ENCODE data around the gene NFIL3. TPM values are rescaled to one million over a fixed set of nuclear protein-coding genes. Genes with fewer than 3 reads are reported as not detected.
A peak's percentile ranks its signal among the peaks of the same experiment; 100 is the strongest.

NFIL3 gene
- total RNA-seq, 3 donors from 2014 or later: 47.8 to 64.3 (median 61.2) TPM

DNA sequence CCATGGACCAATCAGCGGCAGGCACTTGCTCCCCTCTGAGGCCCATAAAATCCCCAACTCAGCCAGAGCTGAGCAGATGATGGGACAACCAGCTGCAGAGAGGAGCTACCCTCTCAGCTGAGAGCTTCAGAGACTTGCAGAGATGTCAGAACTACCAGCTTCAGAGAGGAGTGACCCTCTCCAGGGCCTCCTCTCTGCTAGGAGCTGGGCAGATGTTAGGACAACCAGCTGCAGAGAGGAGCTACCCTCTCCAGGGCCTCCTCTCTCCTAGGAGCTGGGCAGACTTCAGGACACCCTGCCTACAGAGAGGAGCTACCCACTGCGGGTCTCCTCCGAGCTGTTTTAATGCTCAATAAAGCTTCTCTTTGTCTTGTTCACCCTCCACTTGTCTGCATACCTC, 58.9 kb downstream of the NFIL3 start:
- no peaks in the 10 kb centered on the region for H3K36me3 Mint-ChIP-seq (ENCODE audit: insufficient read depth)
- no peak for ATAC-seq

DNA sequence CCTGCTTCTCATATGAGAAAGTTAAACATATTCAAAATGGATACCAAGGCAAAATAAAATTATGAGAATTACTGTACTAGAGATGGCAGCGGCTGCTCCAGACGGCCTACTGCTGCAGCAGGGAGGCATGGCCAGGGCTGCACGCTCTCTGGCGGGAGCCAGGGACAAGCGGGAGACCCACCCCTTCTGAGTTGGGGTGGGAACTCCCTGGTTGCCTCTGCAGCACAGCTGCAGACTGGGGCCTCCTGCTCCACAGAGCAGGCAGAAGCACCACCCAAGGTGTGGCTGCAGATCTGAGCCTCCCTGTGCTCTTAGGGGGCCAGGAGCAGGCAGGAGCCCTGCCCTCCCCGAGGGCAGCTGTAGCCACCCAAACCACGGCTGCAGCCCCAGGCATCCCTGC, 59.6 kb downstream of the NFIL3 start:
- H3K27me3 Mint-ChIP-seq (ENCODE audit: low read depth): peaks cover 4% of the 10 kb centered on the region
- peaks cover 6% of the 10 kb centered on the region for H3K36me3 Mint-ChIP-seq (ENCODE audit: insufficient read depth)
- no peak overlapping the region for H3K4me3 Mint-ChIP-seq
- peaks cover 27% of the 10 kb centered on the region for H3K4me1 Mint-ChIP-seq (ENCODE audit: low read depth)
- DNase-seq (no peak), ATAC-seq (no peak)
- H3K9me3 Mint-ChIP-seq: no peaks in the 10 kb centered on the region

More for the DNA sequence above, 58.9 kb downstream of the NFIL3 start:
- no peaks in the 10 kb centered on the region for H3K9me3 Mint-ChIP-seq
- no peak overlapping the region for H3K4me3 Mint-ChIP-seq
- DNase-seq: no peak
- peaks cover 20% of the 10 kb centered on the region for H3K4me1 Mint-ChIP-seq (ENCODE audit: low read depth)
- H3K27me3 Mint-ChIP-seq (ENCODE audit: low read depth): peaks cover 4% of the 10 kb centered on the region

DNA sequence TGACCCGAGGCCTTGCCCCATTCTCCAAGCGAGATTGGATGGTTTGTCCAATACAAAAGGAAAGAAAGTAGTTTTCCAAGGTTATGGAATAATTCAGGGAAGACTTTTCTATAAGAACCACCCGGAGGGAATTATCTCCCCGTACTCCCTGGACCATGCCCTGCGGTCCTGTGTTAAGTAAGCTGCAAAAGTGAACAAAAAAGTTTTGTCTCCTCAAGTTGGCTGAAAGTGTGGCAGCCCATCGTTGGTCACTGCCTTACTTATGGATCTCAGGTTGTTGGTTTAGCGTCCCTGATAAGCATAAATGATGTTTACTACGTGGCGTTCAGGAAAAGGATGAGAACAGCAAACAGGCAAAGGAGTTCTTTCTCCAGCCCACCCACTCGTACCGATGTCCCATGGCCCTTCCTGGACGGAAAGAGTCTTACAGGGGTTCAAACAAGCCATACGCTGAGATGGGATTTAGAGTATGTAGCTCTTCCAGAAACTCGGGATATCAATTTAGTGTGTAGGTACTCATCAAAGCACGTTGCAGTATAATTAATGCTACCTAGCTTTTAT, 61.5 kb downstream of the NFIL3 start:
- H3K4me3 Mint-ChIP-seq: peak overlapping the region; percentile 84
- peaks cover 13% of the 10 kb centered on the region for H3K36me3 Mint-ChIP-seq (ENCODE audit: insufficient read depth)
- peaks cover 43% of the 10 kb centered on the region for H3K4me1 Mint-ChIP-seq (ENCODE audit: low read depth)
- ATAC-seq: peak in 1 of 2 donors; percentile 2
- DNase-seq: no peak
- H3K9me3 Mint-ChIP-seq: no peaks in the 10 kb centered on the region
- no peaks in the 10 kb centered on the region for H3K27me3 Mint-ChIP-seq (ENCODE audit: low read depth)

DNA sequence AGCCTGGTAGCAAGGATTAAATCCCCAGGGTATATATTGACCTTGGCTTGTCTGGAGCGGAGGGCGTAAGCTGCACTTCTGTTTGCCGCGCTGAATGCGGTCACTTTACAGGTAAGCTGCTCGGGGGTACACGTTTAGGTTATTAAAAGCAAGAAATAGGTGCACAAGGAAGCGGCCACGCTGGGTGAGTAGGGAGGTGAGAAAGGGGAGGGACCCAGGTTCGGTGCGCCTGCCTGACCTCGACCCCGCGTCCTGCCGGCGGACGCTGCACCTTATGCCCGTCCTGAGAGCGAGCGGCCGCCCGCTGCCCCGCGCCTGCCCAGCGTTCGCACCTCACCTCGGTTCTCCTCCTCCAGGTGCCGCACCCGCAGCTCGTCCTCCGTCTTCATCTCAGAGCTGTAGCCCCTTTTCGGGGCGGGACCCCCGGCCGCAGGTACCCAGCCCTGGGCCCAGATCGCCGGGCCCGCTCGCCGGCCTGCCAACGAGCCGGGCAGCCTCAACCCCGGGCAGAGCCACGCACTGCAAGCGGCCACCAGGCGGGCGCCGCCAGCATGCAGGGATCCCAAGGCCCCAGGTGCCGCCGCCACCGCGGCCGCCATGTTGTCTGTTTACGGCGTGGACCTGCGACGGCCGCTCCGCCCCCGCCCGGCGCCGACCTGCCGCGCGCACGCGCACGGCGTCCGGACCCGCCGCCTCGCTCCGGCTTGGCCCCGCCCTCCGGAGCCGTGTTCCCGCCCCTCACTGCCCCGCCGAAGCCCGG, 62.2 kb downstream of the NFIL3 start, which contains the start of gene AUH:
Gene AUH (minus strand): TSS at position 628 of the 760 bp plus-strand sequence. CDS start 29 bp downstream, at position 599.
- Mint-ChIP-seq H3K4me1 (ENCODE audit: low read depth) (peaks cover 49% of the 10 kb centered on the region), H3K4me3 (peak within 1 kb of the TSS; percentile 96), H3K9me3 (no peaks in the 10 kb centered on the region), H3K36me3 (ENCODE audit: insufficient read depth) (peaks cover 15% of the 10 kb centered on the region), H3K27me3 (ENCODE audit: low read depth) (no peaks in the 10 kb centered on the region)
- DNase-seq (peak; percentile 79), ATAC-seq (peak; percentile 84 to 85)

DNA sequence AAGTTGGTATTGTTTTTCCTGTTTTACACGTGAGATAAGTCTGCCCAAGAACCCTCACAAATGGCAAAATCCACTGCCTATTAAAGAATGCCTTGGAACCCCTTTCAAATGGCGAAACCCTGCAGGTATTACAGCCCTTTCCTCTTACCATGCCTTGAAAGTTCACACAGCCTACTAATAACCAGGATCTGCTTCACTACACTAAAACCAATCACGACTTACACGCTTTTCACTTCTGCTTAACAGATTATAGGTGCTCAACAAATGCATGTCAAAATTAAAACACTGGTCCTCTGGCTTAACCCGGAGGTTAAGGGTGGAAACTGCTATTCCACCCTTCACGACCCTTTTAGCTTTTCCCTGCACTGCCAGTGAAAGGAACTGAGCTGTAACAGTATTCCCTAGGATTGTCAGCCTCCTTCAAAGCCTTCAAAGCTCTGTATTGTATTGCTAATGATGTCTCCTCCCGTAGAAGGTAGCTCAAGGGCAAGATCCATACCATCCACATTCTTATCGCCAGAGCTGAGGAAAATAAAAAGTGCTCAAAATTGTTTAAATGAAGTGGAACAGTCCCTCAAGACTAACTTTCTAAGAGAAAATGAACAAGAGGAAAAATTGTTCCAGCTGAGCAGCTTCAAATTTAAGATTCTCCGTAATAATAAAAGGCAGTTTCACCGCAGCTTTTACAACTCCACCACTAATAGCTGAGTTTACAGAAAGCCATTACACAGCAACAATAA, 62.9 kb downstream of the NFIL3 start:
- H3K4me1 Mint-ChIP-seq (ENCODE audit: low read depth): peaks cover 51% of the 10 kb centered on the region
- DNase-seq (no peak), ATAC-seq (no peak)
- no peaks in the 10 kb centered on the region for H3K9me3 Mint-ChIP-seq
- peaks cover 22% of the 10 kb centered on the region for H3K36me3 Mint-ChIP-seq (ENCODE audit: insufficient read depth)
- H3K4me3 Mint-ChIP-seq: peak overlapping the region; percentile 96
- H3K27me3 Mint-ChIP-seq (ENCODE audit: low read depth): no peaks in the 10 kb centered on the region

DNA sequence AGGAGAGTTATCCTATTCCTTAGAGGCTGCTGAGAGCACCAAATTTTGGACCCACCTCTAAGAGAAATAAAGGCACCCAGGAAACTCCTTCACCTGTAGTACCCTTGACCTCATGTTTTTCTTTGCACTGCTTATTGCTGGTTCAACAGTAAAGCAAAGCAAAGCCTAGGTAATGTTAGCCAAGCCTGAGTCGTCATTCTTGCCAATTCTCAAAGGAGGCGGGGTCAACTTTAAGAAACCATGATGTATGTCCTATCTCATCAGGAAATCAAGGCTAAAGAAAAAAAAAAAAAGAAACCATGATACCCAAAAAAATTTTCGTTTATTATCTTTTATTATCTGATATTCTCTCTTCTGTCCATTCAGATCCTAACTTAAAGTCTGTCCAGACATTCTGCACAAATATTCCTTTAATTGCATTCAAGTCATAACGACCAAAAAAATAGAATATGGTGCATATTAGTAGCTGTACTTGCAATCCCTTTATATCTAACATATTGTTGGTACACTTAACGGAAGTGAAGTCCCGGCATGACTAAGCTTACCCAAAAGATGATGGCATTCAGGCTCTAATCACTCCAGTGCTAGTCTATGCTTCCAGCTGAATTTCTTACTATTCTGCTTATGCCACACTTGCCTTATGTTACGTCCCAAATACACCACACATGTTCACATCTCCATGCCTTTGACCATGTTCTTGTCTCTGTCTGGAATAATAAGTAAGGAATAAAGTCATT, 63.7 kb downstream of the NFIL3 start:
- peaks cover 51% of the 10 kb centered on the region for H3K4me1 Mint-ChIP-seq (ENCODE audit: low read depth)
- no peaks in the 10 kb centered on the region for H3K27me3 Mint-ChIP-seq (ENCODE audit: low read depth)
- H3K36me3 Mint-ChIP-seq (ENCODE audit: insufficient read depth): peaks cover 29% of the 10 kb centered on the region
- peak overlapping the region; percentile 96 for H3K4me3 Mint-ChIP-seq
- ATAC-seq: no peak
- no peaks in the 10 kb centered on the region for H3K9me3 Mint-ChIP-seq
- no peak for DNase-seq

- Mint-ChIP-seq H3K36me3 (ENCODE audit: insufficient read depth) (peaks cover 35% of the 10 kb centered on the region), H3K4me3 (peak overlapping the region; percentile 96), H3K9me3 (no peaks in the 10 kb centered on the region), H3K27me3 (ENCODE audit: low read depth) (no peaks in the 10 kb centered on the region), H3K4me1 (ENCODE audit: low read depth) (peaks cover 51% of the 10 kb centered on the region)
- DNase-seq (no peak), ATAC-seq (peak; percentile 48 to 53)
These were observed 64.5 kb downstream of the NFIL3 start for GRCh38 chr9:91359083-91359482.

Other genes starting within 250 kb of the NFIL3 start
- gene AUH, start 61.9 kb downstream of the NFIL3 start, total RNA-seq: 10 to 100 TPM; 23.6 to 24.6 (median 23.8) TPM